IMR-90 (cell line): Measurements from ENCODE around the gene ANO10. TPM values are rescaled to one million over a fixed set of nuclear protein-coding genes. Genes with fewer than 3 reads are reported as not detected.
A peak's percentile ranks its signal among the peaks of the same experiment; 100 is the strongest.

Experiments
- ATAC-seq: fragments of 200-7000 bp; cut with Tn5 transposase; 2 replicates; pipeline ENCODE4 v1.9.1; 2020; ENCODE audit warnings: low read depth, mild to moderate bottlenecking, moderate library complexity
- BruUV-seq: library from RNA; stranded (reverse); fragments of 400-500 nt; replicated peaks from 2 replicates; lab custom pipeline; 2021; lab: Mats Ljungman, UMichigan
- CTCF ChIA-PET: fragments of 300-600 bp; formaldehyde crosslinking; extraction: SDS; loops from one replicate; lab custom pipeline; 2021; ENCODE audit warnings: antibody characterized with exemption; lab: Yijun Ruan, JAX
- POLR2A ChIA-PET: fragments of 300-600 bp; sonication (Branson Sonifier 250); formaldehyde crosslinking; loops from one replicate; lab custom pipeline; 2022; ENCODE audit warnings: antibody characterized with exemption; ENCODE audit not compliant: unreplicated experiment; lab: Charles Lee
- DNase-seq: peaks from one replicate; pipeline ENCODE4 v3.0.0; 2013
- H2AFZ ChIP-seq: replicated peaks from 2 replicates; pipeline ENCODE3; 2013; ENCODE audit warnings: low read length, mild to moderate bottlenecking; ENCODE audit not compliant: poor library complexity
- H2AK5ac ChIP-seq: 2 replicates; pipeline ENCODE4 v1.6.1; 2013; ENCODE audit warnings: low read depth, low read length, inconsistent platforms
- H2AK9ac ChIP-seq: replicated peaks from 2 replicates; pipeline ENCODE3; 2013; ENCODE audit warnings: mild to moderate bottlenecking, low read depth, low read length, moderate library complexity; ENCODE audit not compliant: poor library complexity
- H2BK120ac ChIP-seq: 2 replicates; pipeline ENCODE4 v1.6.1; 2013; ENCODE audit warnings: low read depth, low read length, inconsistent platforms
- H2BK15ac ChIP-seq: 3 replicates; pipeline ENCODE4 v1.6.1; 2013; ENCODE audit warnings: low read depth, low read length, inconsistent platforms
- H2BK20ac ChIP-seq: 2 replicates; pipeline ENCODE4 v1.6.1; 2013; ENCODE audit warnings: low read depth, mild to moderate bottlenecking, inconsistent platforms, low read length, moderate library complexity
- H2BK5ac ChIP-seq: 2 replicates; pipeline ENCODE4 v1.6.1; 2013; ENCODE audit warnings: mild to moderate bottlenecking, low read depth, low read length, inconsistent platforms; ENCODE audit not compliant: poor library complexity, severe bottlenecking
- H3K14ac ChIP-seq: replicated peaks from 2 replicates; pipeline ENCODE4 v1.6.1; 2013; ENCODE audit warnings: low read depth, low read length, inconsistent platforms
- H3K18ac ChIP-seq: 2 replicates; pipeline ENCODE4 v1.6.1; 2013; ENCODE audit warnings: low read depth, low read length, control low read depth
- H3K23ac ChIP-seq: 2 replicates; pipeline ENCODE4 v1.6.1; 2013; ENCODE audit warnings: low read depth, low read length, inconsistent platforms
- H3K27ac ChIP-seq: 2 replicates; pipeline ENCODE4 v1.5.1; 2013; ENCODE audit warnings: mild to moderate bottlenecking, control low read depth, low read length; ENCODE audit not compliant: insufficient read depth
- H3K27me3 ChIP-seq: 2 replicates; pipeline ENCODE4 v1.6.1; 2013; ENCODE audit warnings: low read length; ENCODE audit not compliant: control insufficient read depth, insufficient read depth
- H3K36me3 ChIP-seq: 2 replicates; pipeline ENCODE4 v1.6.1; 2013; ENCODE audit warnings: low read length, mixed read lengths; ENCODE audit not compliant: control insufficient read depth, insufficient read depth
- H3K4ac ChIP-seq: 2 replicates; pipeline ENCODE4 v1.6.1; 2013; ENCODE audit warnings: low read depth, low read length, inconsistent platforms
- H3K4me1 ChIP-seq: 2 replicates; pipeline ENCODE4 v1.6.1; 2013; ENCODE audit warnings: low read length, mixed read lengths; ENCODE audit not compliant: control insufficient read depth, insufficient read depth
- H3K4me2 ChIP-seq: 2 replicates; pipeline ENCODE4 v1.6.1; 2013; ENCODE audit warnings: low read depth, mild to moderate bottlenecking, control low read depth, low read length, moderate library complexity
- H3K4me3 ChIP-seq: 2 replicates; pipeline ENCODE4 v1.5.1; 2013; ENCODE audit warnings: low read depth, mild to moderate bottlenecking, control low read depth, low read length, moderate library complexity; ENCODE audit not compliant: insufficient read depth
- H3K56ac ChIP-seq: 2 replicates; pipeline ENCODE4 v1.6.1; 2013; ENCODE audit warnings: low read length, inconsistent platforms; ENCODE audit not compliant: insufficient read depth; ENCODE audit errors: extremely low read depth
- H3K79me1 ChIP-seq, 2 experiments: 2 replicates each; pipeline ENCODE4 v1.6.1; 2013; ENCODE audit warnings: low read length in 2 of 2, inconsistent platforms in 1 of 2, low read depth in 1 of 2
- H3K9ac ChIP-seq: 2 replicates; pipeline ENCODE4 v1.6.1; 2013; ENCODE audit warnings: low read depth, low read length, control low read depth
- H3K9me1 ChIP-seq: 2 replicates; pipeline ENCODE4 v1.6.1; 2013; ENCODE audit warnings: low read length, inconsistent platforms; ENCODE audit not compliant: insufficient read depth
- H3K9me3 ChIP-seq: 2 replicates; pipeline ENCODE4 v1.6.1; 2013; ENCODE audit warnings: low read length; ENCODE audit not compliant: control insufficient read depth, insufficient read depth
- H4K20me1 ChIP-seq: 2 replicates; pipeline ENCODE4 v1.6.1; 2013; ENCODE audit warnings: low read length, inconsistent platforms; ENCODE audit not compliant: insufficient read depth
- H4K5ac ChIP-seq: 2 replicates; pipeline ENCODE4 v1.6.1; 2013; ENCODE audit warnings: mild to moderate bottlenecking, low read depth, low read length, control low read depth
- H4K8ac ChIP-seq, 2 experiments: 2 replicates each; pipeline ENCODE4 v1.6.1; 2013; ENCODE audit warnings: low read depth in 2 of 2, low read length in 2 of 2, control low read depth in 1 of 2, inconsistent platforms in 1 of 2
- H4K91ac ChIP-seq: 2 replicates; pipeline ENCODE4 v1.6.1; 2013; ENCODE audit warnings: low read depth, low read length, inconsistent platforms; ENCODE audit not compliant: insufficient read depth
- BHLHE40 ChIP-seq: fragments of 150-350 bp; IDR thresholded peaks from 2 replicates; pipeline ENCODE4 v1.6.1; 2016; ENCODE audit warnings: mild to moderate bottlenecking, low read depth, low read length
- CEBPB ChIP-seq: IDR thresholded peaks from 2 replicates; pipeline ENCODE4 v1.6.1; 2012; ENCODE audit warnings: low read depth, low read length, improper control_type of control experiment
- CHD1 ChIP-seq: IDR thresholded peaks from 2 replicates; pipeline ENCODE4 v1.6.1; 2012; ENCODE audit warnings: low read depth, low read length, improper control_type of control experiment
- MAZ ChIP-seq: IDR thresholded peaks from 2 replicates; pipeline ENCODE4 v1.6.1; 2012; ENCODE audit warnings: low read depth, mild to moderate bottlenecking, low read length, improper control_type of control experiment, moderate library complexity, borderline replicate concordance
- POLR2A ChIP-seq: IDR thresholded peaks from 2 replicates; pipeline ENCODE4 v1.6.1; 2012; ENCODE audit warnings: mild to moderate bottlenecking, low read depth, low read length
- RAD21 ChIP-seq: IDR thresholded peaks from 2 replicates; pipeline ENCODE4 v1.6.1; 2012; ENCODE audit warnings: low read length, improper control_type of control experiment
- RFX5 ChIP-seq: IDR thresholded peaks from 2 replicates; pipeline ENCODE4 v1.8.0; 2012; ENCODE audit warnings: low read depth, mild to moderate bottlenecking, low read length, moderate library complexity
- USF2 ChIP-seq: fragments of 150-350 bp; IDR thresholded peaks from 2 replicates; pipeline ENCODE4 v1.6.1; 2017; ENCODE audit warnings: mild to moderate bottlenecking, antibody characterized with exemption, low read length, low read depth
- WGBS, 2 experiments: methylation state at CpG; one replicate each; pipeline versions ENCODE4 v1.1.5 to v1.1.7; 2013; ENCODE audit warnings: missing lambda C conversion rate in 2 of 2; ENCODE audit not compliant: insufficient read length in 1 of 2; ENCODE audit errors: extremely low coverage in 2 of 2; 5-methylcytosine and 5-hydroxymethylcytosine counted together
- dilution Hi-C: fragments of 300-500 bp; cut with HindIII; formaldehyde crosslinking; loops from one replicate; pipeline ENCODE4 v1.14.3; 2018; ENCODE audit warnings: low sequenced_read_pairs; ENCODE audit not compliant: unreplicated experiment
- in situ Hi-C: fragments of 300-500 bp; cut with MboI; formaldehyde crosslinking; loops from 3 replicates; pipeline ENCODE4 v1.14.3; 2019; ENCODE audit warnings: low sequenced_read_pairs, inconsistent platforms, mixed read lengths
- intact Hi-C: fragments of 100-400 bp; cut with micrococcal nuclease; formaldehyde crosslinking; loops from 2 replicates; pipeline ENCODE4 v1.10.0; 2022
- polyA plus RNA-seq, 3 experiments: library from polyadenylated mRNA; depleted of rRNA; stranded (reverse); fragments of >200 nt; gene quantifications; 2 replicates each; pipeline ENCODE4 v1.2.3, GENCODE V29; 2012; ENCODE audit warnings: low replicate concordance in 1 of 3
- total RNA-seq: library from RNA; depleted of rRNA; stranded (reverse); fragments of >200 nt; gene quantifications from 2 replicates; pipeline ENCODE4 v1.2.3, GENCODE V29; 2012
- TF ChIP-seq, protein P1 (sequence below): fragments of 150-350 bp; IDR thresholded peaks from 2 replicates; pipeline ENCODE4 v1.6.1; 2016; ENCODE audit warnings: low read depth, mild to moderate bottlenecking, low read length, moderate library complexity, borderline replicate concordance
- TF ChIP-seq, protein P2 (sequence below): conservative IDR thresholded peaks from 2 replicates; pipeline ENCODE4 v1.5.1; 2012; ENCODE audit warnings: mild to moderate bottlenecking, low read depth, low read length, improper control_type of control experiment

Gene ANO10
- total and polyA plus RNA-seq, 2 of the 4 experiments (the other 2 are of a cell fraction) = 28.5 to 41.6 TPM

DNA sequence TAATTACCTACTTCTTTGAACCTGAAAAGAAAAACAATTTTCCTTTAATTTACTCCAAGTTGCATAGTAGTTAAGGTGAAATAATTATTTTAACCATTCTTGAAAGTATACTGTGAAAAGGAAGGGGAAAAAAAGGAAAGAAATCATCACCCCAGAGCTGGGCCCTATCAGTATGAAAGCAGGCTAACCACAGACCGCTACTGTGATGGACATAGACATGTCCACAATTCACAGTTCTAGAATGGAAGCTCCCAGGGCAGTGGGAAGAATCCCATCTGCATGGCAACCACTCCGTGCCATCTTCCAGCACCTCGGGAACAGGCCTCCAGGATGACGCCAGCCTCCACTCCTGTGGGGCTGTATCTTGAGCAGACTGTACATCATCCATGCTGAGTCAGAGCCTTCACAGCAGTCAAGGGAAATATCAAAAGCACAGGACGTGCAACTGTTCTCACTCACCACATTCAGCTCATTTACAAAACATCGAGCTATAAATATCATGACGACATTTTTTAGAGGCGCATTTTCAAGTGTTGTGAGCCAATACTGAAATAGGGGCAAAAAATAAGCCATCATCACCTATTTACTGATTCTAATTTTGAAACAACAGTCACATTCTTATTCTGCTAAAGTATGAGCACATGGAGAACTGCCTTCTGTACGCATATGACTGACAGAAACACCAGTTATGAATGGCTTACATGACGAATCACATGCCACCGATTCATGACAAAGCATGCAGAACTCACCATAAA is 215.7 kb downstream of the ANO10 start (continued):
- TF ChIP-seq MAZ (peak; percentile 35; the same call in 1 of the 2 replicates), CEBPB (no peak)

DNA sequence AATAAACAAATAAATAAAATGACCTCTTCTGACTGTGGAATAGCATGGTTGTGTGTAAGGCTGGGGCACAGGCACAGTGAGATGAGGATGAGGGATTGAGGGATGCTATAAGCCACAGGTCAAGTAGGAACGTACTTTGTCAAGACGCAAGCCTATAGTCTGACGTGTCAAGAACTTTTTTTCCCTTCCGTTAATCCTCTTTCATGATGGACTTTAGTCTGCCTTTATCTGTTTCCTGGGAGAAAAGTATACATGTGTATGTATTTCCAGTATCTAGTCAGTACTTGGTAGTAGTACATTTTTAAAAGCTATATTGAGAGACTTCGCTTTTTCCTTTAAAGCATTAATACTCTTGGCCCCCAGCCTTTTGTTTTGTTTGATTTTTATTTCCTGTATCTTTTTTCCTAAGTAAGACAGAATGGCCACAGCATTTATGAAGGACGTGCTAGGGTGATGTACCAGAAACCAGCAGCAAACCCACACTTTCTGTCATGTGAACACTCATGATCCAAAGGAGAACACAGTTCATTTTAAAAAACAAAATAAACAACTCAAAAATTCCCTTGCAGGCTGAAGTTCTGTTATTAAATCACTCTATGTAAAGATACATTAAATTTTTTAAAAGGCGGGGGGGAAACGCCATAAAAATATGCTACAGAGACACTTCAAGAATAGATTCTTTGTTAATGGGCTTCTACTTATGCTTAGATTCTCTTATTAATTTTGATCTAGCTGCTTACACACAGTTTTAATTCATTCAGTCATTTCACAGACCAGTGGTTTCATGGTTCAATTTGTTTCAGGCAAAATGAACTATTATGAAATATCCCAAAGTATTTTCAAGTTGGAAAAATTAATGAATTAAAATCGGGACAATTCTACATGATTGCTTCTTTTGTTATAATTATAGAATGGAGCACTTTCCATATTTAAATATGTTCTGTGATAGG is 220.8 kb downstream of the ANO10 start:
- no peak overlapping the region for H2BK20ac ChIP-seq
- no peak overlapping the region for H4K91ac ChIP-seq
- no peak overlapping the region for H3K23ac ChIP-seq
- H3K36me3 ChIP-seq = 0 out of 2 replicates have a peak, but pooled peaks cover 2% of the 10 kb centered on the region
- H3K4me2 ChIP-seq = no peak overlapping the region
- dilution Hi-C loops (no loop called here), intact Hi-C loops (no loop called here), in situ Hi-C loops (no loop called here)
- no peak overlapping the region for H3K56ac ChIP-seq
- ChIA-PET CTCF (no interaction called here), POLR2A (no interaction called here)
- ATAC-seq (no peak), DNase-seq (no peak)
- no peak overlapping the region for H3K18ac ChIP-seq
- H2BK120ac ChIP-seq = no peak overlapping the region
- no peak overlapping the region for H3K4ac ChIP-seq
- H3K9me3 ChIP-seq = no peaks in the 10 kb centered on the region
- H4K8ac ChIP-seq = no peak overlapping the region
- no peak overlapping the region for H2AFZ ChIP-seq
- H3K9me1 ChIP-seq = peaks cover 6% of the 10 kb centered on the region; the same call in 1 of the 2 replicates
- no peaks in the 10 kb centered on the region for H4K20me1 ChIP-seq
- H3K14ac ChIP-seq = no peak overlapping the region
- H2BK5ac ChIP-seq = no peak overlapping the region
- WGBS, 2 experiments = no CpG with 5 or more reads among the region's 9 CpGs
- no peak overlapping the region for H2AK9ac ChIP-seq
- no peak overlapping the region for H2BK15ac ChIP-seq
- no peak overlapping the region for H2AK5ac ChIP-seq
- no peaks in the 10 kb centered on the region for H3K27me3 ChIP-seq
- no peak overlapping the region for H3K9ac ChIP-seq
- no peak overlapping the region for H4K5ac ChIP-seq
- H3K27ac ChIP-seq = no peak overlapping the region
- peaks cover 1% of the 10 kb centered on the region; the same call in 1 of the 2 replicates for H3K4me1 ChIP-seq
- BruUV-seq = no TSS peak
- H3K79me1 ChIP-seq = peaks cover 0 to 3% of the 10 kb centered on the region in 2 experiments; a peak in 2 of 4 replicates
- no peak overlapping the region for H3K4me3 ChIP-seq
- TF ChIP-seq, protein P1, sequence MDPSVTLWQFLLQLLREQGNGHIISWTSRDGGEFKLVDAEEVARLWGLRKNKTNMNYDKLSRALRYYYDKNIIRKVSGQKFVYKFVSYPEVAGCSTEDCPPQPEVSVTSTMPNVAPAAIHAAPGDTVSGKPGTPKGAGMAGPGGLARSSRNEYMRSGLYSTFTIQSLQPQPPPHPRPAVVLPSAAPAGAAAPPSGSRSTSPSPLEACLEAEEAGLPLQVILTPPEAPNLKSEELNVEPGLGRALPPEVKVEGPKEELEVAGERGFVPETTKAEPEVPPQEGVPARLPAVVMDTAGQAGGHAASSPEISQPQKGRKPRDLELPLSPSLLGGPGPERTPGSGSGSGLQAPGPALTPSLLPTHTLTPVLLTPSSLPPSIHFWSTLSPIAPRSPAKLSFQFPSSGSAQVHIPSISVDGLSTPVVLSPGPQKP = no peak
- TF ChIP-seq, protein P2, sequence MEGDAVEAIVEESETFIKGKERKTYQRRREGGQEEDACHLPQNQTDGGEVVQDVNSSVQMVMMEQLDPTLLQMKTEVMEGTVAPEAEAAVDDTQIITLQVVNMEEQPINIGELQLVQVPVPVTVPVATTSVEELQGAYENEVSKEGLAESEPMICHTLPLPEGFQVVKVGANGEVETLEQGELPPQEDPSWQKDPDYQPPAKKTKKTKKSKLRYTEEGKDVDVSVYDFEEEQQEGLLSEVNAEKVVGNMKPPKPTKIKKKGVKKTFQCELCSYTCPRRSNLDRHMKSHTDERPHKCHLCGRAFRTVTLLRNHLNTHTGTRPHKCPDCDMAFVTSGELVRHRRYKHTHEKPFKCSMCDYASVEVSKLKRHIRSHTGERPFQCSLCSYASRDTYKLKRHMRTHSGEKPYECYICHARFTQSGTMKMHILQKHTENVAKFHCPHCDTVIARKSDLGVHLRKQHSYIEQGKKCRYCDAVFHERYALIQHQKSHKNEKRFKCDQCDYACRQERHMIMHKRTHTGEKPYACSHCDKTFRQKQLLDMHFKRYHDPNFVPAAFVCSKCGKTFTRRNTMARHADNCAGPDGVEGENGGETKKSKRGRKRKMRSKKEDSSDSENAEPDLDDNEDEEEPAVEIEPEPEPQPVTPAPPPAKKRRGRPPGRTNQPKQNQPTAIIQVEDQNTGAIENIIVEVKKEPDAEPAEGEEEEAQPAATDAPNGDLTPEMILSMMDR = no peak
- no peak for TF ChIP-seq RFX5
- TF ChIP-seq RAD21 = no peak
- TF ChIP-seq MAZ = no peak
- TF ChIP-seq CHD1 = no peak
- no peak for TF ChIP-seq POLR2A
- no peak for TF ChIP-seq BHLHE40
- TF ChIP-seq USF2 = no peak
